C4-2B (cell line): ENCODE measurements around the gene B3GALT4.
A peak's percentile ranks its signal among the peaks of the same experiment; 100 is the strongest.
"Not testable (repeated sequence)": the region's sequence is repeated elsewhere in the genome, so short reads cannot be mapped to it uniquely, and the experiment has no call there.

ENCODE experiments used
- H3K27ac ChIP-seq: fragments of 450-650 bp; 2 replicates; pipeline ENCODE4 v1.5.1; 2017
- ZFX ChIP-seq: fragments of 450-650 bp; IDR thresholded peaks from 2 replicates; pipeline ENCODE4 v1.6.1; 2017
- TF ChIP-seq, protein P1 (sequence below): fragments of 450-650 bp; conservative IDR thresholded peaks from 2 replicates; pipeline ENCODE4 v1.5.1; 2017; ENCODE audit warnings: mild to moderate bottlenecking

The B3GALT4 gene

DNA sequence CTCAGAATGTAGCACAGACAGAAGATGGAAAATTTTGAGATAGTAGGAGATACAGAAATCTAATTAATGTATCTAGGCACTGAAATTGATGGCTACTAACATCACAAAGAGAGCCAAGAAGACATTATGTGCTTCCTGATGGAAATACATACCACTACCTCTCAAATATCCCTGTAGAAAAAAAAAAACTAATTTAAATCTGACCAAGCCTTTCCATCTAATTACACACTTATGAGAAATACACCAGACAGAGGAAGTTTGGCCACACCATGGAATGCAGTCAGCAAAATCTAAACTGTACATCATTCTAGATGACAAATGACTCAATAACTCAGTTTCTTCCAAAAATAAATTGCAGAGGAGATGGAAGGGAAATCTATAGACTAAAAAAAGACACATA is 24.2 kb upstream of the B3GALT4 start:
- TF ChIP-seq, protein P1, sequence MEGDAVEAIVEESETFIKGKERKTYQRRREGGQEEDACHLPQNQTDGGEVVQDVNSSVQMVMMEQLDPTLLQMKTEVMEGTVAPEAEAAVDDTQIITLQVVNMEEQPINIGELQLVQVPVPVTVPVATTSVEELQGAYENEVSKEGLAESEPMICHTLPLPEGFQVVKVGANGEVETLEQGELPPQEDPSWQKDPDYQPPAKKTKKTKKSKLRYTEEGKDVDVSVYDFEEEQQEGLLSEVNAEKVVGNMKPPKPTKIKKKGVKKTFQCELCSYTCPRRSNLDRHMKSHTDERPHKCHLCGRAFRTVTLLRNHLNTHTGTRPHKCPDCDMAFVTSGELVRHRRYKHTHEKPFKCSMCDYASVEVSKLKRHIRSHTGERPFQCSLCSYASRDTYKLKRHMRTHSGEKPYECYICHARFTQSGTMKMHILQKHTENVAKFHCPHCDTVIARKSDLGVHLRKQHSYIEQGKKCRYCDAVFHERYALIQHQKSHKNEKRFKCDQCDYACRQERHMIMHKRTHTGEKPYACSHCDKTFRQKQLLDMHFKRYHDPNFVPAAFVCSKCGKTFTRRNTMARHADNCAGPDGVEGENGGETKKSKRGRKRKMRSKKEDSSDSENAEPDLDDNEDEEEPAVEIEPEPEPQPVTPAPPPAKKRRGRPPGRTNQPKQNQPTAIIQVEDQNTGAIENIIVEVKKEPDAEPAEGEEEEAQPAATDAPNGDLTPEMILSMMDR = no peak
- no peak for TF ChIP-seq ZFX
- H3K27ac ChIP-seq = no peak overlapping the region

DNA sequence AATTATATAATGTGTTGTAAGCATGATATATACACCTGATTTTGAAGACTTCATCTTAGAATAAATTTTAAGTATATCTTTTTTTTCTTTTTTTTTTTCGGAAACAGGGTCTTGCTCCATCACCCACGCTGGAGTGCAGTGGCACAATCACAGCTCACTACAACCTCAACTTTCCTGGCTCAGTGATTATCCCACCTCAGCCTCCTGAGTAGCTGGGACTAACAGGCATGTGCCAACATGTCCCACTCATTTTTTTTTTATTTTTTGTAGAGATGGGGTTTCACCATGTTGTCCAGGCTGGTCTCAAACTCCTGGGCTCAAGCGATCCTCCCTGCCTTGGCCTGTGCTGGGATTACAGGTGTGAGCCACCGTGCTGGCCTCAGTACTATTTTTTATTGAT is 22.3 kb upstream of the B3GALT4 start:
- H3K27ac ChIP-seq = no peak overlapping the region
- no peak for TF ChIP-seq ZFX
- TF ChIP-seq, protein P1 = no peak

DNA sequence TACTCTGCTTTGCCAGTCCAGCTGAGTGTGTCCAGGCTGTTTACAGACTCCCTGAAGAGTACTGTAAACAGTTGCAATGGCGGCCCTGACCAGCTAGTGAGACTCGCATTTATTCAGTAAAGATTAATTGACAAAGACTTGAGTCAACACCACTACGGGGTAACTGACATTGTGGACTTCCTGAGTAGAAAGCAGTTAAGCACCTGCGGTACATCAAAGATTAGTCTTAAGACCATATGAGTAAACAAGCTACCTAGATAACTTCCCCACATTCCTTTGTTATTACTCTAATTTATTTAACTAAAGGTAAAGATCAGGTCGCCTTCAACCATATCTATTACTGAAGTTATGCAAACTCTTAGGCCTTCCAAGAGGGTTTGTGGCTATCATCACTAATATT is 17.9 kb upstream of the B3GALT4 start:
- TF ChIP-seq ZFX = no peak
- TF ChIP-seq, protein P1 = no peak
- no peak overlapping the region for H3K27ac ChIP-seq

DNA sequence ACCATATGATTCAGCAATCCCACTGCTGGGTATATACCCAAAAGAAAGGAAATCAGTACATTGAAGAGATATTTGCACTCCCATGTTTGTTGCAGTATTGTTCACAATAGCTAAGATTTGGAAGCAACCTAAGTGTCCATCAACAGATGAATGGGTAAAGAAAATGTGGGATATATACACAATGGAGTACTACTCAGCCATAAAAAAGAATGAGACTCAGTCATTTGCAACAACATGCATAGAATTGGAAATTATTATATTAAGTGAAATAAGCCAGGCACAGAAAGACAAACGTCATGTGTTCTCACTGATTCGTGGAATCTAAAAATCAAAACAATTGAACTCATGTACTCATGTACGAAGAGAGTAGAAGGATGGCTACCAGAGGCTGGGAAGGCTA is 14.4 kb upstream of the B3GALT4 start:
- not testable (repeated sequence) for H3K27ac ChIP-seq

DNA sequence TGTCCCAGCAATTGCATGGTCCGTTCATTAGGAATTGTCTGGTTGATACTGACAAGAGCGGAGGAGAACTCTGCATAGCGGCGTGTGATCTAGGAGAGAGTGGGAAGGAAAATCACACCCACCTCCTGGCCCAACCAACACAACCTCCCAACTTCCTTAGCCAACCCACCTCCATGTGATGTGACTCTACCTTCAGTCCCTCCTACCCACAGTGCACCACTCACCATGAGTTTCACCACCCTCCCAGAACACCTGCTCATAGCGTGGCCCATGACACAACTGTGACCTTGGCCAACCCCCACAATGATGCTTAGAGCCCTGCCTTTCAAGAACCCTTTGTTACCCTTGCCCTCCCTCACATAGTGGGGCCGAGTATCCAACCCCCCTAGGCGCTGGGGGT is 12.9 kb upstream of the B3GALT4 start:
- no peak overlapping the region for H3K27ac ChIP-seq
- no peak for TF ChIP-seq ZFX
- TF ChIP-seq, protein P1 = no peak

DNA sequence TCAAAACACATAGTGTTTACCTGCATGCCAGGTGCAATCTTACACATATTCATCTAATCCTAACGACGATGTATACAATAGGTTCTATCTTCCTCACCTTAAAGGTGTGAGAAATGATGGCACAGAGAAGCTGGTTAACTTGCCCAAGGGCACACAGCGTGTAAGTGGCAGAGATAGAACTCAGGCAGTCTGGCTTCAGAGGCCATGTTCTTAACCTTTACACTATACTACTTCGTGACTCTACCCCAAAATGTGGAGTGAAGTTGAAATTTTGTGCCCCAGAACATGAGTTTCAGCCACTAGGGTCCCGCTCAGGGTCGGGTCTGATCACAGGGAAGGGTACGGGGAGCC is 5.8 kb upstream of the B3GALT4 start:
- TF ChIP-seq, protein P1 = no peak
- no peak for TF ChIP-seq ZFX
- peak overlapping the region; percentile 97 for H3K27ac ChIP-seq

DNA sequence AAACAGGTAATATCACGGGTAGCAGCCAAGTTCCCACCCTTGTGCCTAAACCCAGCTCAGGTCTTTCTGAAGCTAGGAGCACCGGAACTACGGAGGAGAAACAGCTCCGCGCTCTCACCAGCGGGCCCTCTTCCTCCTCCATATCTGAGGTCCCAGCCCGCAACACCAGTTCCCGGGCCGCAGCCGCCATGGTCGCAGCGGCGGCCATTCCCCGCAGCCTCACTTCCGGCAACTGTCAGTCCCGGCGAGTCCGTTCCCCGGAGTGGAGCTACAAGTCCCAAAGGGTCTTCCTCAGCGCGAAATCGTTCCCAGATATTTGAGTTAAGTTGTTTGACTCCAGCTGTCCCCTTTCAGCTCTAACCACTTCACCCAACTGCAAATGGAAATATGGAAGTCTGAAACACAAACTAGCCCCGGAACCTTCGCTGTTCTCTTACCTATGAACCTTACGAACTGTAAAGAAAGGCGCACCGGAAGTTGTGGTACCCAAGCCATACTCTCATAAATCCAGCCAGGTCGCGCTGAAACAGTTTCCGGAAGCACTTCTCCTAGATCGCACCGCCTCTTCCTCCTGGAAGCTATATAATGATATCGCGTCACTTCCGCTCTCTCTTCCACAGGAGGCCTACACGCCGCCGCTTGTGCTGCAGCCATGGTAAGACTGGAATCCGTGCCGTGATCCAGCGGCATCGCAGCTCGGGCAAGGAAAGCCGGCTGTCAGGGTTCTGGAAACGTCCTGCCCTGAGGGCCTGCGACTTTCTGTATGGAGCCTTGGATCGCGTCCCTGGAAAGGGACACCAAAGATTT is 5.3 kb upstream of the B3GALT4 start, which contains the start of the genes RPS18 and VPS52:
Gene RPS18 (plus strand): TSS at position 608 of the 807 bp plus-strand sequence. CDS start 45 bp downstream, at position 653.
Gene VPS52 (minus strand): TSS at position 409 of the 807 bp plus-strand sequence. CDS start 201 bp downstream, at position 208.
- peak; percentile 85 for TF ChIP-seq ZFX
- TF ChIP-seq, protein P1 = no peak
- peak within 1 kb of the TSS; percentile 97 for H3K27ac ChIP-seq
